ENCODE measurements around the gene GOLPH3L.

GOLPH3L gene

GRCh38 chr1:150621497-150622302 is 75.3 kb downstream of the GOLPH3L start:
- no peak overlapping the region for H3K4me3 ChIP-seq (ENCODE audit: low read depth, low read length)
- ChIA-PET CTCF (interaction anchor here (0.7 to 19.2 kb wide), 17 partner anchors 8 to 373 kb away, joined by 3 to 315 read pairs (median 4); partner anchors contain the start of genes ENSA and MCL1), POLR2A (interaction anchor here (0.6 to 1.7 kb wide), 2 partner anchors 42 to 47 kb away, joined by 4 to 6 read pairs; partner anchors contain the start of gene MCL1)
- no peak for DNase-seq (ENCODE audit: low read depth, low spot score)
- peak; percentile 63 for TF ChIP-seq CTCF (IDR thresholded peaks at IDR 0.05; ENCODE audit: insufficient read depth, low read length, missing control alignments)

GRCh38 chr1:150620919-150621318 is 76.0 kb downstream of the GOLPH3L start:
- ChIA-PET CTCF (interaction anchor here (0.7 to 19.2 kb wide), 16 partner anchors 9 to 374 kb away, joined by 3 to 315 read pairs (median 4); partner anchors contain the start of genes ENSA and MCL1), POLR2A (interaction anchor here (0.6 to 1.7 kb wide), 3 partner anchors 42 to 950 kb away, joined by 3 to 6 read pairs (median 4); partner anchors contain the start of gene MCL1)
- TF ChIP-seq CTCF (IDR thresholded peaks at IDR 0.05; ENCODE audit: insufficient read depth, low read length, missing control alignments) = no peak
- H3K4me3 ChIP-seq (ENCODE audit: low read depth, low read length) = no peak overlapping the region
- DNase-seq (ENCODE audit: low read depth, low spot score) = no peak

GRCh38 chr1:150619576-150620509 is 77.1 kb downstream of the GOLPH3L start:
- DNase-seq (ENCODE audit: low read depth, low spot score) = no peak
- no peak overlapping the region for H3K4me3 ChIP-seq (ENCODE audit: low read depth, low read length)
- CTCF ChIA-PET = interaction anchor here (0.7 to 19.2 kb wide), 23 partner anchors 9 to 376 kb away, joined by 3 to 315 read pairs (median 4); partner anchors contain the start of genes CTSK, ENSA and MCL1
- peak; percentile 33 for TF ChIP-seq CTCF (IDR thresholded peaks at IDR 0.05; ENCODE audit: insufficient read depth, low read length, missing control alignments)
- POLR2A ChIA-PET = interaction anchor here (0.6 to 2.4 kb wide), 5 partner anchors 9 to 951 kb away, joined by 3 to 17 read pairs (median 3); partner anchors contain the start of genes ENSA and MCL1

- ChIA-PET CTCF (interaction anchor here (0.9 to 19.2 kb wide), 3 partner anchors 10 to 53 kb away, joined by 3 to 315 read pairs (median 3); no protein-coding TSS in a partner anchor), POLR2A (interaction anchor here (1.7 kb wide), 1 partner anchor 36 kb away, joined by 5 read pairs; the partner anchor contains the start of gene MCL1)
- TF ChIP-seq CTCF (IDR thresholded peaks at IDR 0.05; ENCODE audit: insufficient read depth, low read length, missing control alignments) = no peak
- H3K4me3 ChIP-seq (ENCODE audit: low read depth, low read length) = no peak overlapping the region
- no peak for DNase-seq (ENCODE audit: low read depth, low spot score)
These were observed 81.4 kb downstream of the GOLPH3L start for GRCh38 chr1:150615346-150616201.
